HFF-Myc (cell line): ENCODE measurements around the gene TMC1.

Source experiments
- DNase-seq: peaks from one replicate; pipeline ENCODE4 v3.0.0-alpha.2; 2011; ENCODE audit warnings: low read depth; ENCODE audit errors: extremely low read depth
- H3K4me3 ChIP-seq: replicated peaks from 2 replicates; pipeline ENCODE4 v1.5.1; 2011; ENCODE audit warnings: low read depth, mild to moderate bottlenecking, control low read depth, low read length
- CTCF ChIP-seq: IDR thresholded peaks from 2 replicates; pipeline ENCODE4 v1.5.1; 2012; ENCODE audit warnings: mild to moderate bottlenecking, low read depth, low read length, control low read depth; ENCODE audit errors: missing control alignments

Gene TMC1

GRCh38 chr9:72773570-72773969 is 252.2 kb downstream of the TMC1 start:
- no peak overlapping the region for H3K4me3 ChIP-seq
- no peak for TF ChIP-seq CTCF
- no peak for DNase-seq

- no peak for DNase-seq
- no peak for TF ChIP-seq CTCF
- no peak overlapping the region for H3K4me3 ChIP-seq
Observed at GRCh38 chr9:72775570-72775969, 254.2 kb downstream of the TMC1 start.

GRCh38 chr9:72779614-72780013 is 258.2 kb downstream of the TMC1 start:
- no peak for TF ChIP-seq CTCF
- H3K4me3 ChIP-seq: no peak overlapping the region
- no peak for DNase-seq

GRCh38 chr9:72786948-72787347 is 265.5 kb downstream of the TMC1 start:
- no peak overlapping the region for H3K4me3 ChIP-seq
- TF ChIP-seq CTCF: no peak
- no peak for DNase-seq

GRCh38 chr9:72788966-72789735 is 267.7 kb downstream of the TMC1 start:
- no peak for TF ChIP-seq CTCF
- H3K4me3 ChIP-seq: no peak overlapping the region
- DNase-seq: no peak

- no peak overlapping the region for H3K4me3 ChIP-seq
- DNase-seq: no peak
- no peak for TF ChIP-seq CTCF
Observed at GRCh38 chr9:72789885-72790284, 268.5 kb downstream of the TMC1 start.

GRCh38 chr9:72790989-72791388 is 269.6 kb downstream of the TMC1 start:
- no peak for DNase-seq
- H3K4me3 ChIP-seq: no peak overlapping the region
- TF ChIP-seq CTCF: no peak
